HG03558 (cell line): ENCODE data around the gene RPP21.

Experiments used
- ATAC-seq: cut with Tn5 transposase; IDR thresholded peaks from one replicate; pipeline ENCODE4 v1.9.1; 2021; ENCODE audit warnings: moderate number of reproducible peaks; ENCODE audit not compliant: unreplicated experiment; ENCODE audit errors: extremely low read depth

Gene RPP21

DNA sequence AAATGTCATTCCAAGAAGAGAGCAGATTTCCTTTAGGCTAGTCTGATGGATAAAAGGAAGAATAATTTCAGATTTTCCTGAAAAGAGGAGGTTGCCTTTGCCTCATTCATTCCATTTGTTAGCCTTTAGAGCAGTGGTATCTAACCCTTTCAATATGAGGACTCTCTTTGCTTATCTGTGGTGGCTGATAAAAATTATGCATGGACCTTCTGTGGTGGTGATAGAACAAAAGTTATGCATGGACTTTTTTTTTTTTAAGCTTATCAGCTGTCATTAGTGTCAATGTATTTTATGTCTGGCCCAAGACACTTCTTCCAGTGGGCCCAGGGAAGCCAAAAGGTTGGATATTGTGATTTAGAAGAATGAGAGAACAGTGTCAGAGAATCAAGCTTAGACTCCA is 16.6 kb upstream of the RPP21 start:
- no peak for ATAC-seq

DNA sequence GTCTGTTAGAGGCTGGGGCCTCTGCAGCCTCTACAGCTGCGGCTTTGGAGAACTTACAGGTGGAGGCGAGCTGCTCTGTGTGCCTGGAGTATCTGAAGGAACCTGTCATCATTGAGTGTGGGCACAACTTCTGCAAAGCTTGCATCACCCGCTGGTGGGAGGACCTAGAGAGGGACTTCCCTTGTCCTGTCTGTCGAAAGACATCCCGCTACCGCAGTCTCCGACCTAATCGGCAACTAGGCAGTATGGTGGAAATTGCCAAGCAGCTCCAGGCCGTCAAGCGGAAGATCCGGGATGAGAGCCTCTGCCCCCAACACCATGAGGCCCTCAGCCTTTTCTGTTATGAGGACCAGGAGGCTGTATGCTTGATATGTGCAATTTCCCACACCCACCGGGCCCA is 15.6 kb upstream of the RPP21 start:
- no peak for ATAC-seq

GRCh38 chr6:30331981-30332380 is 13.0 kb upstream of the RPP21 start:
- ATAC-seq, result no peak

DNA sequence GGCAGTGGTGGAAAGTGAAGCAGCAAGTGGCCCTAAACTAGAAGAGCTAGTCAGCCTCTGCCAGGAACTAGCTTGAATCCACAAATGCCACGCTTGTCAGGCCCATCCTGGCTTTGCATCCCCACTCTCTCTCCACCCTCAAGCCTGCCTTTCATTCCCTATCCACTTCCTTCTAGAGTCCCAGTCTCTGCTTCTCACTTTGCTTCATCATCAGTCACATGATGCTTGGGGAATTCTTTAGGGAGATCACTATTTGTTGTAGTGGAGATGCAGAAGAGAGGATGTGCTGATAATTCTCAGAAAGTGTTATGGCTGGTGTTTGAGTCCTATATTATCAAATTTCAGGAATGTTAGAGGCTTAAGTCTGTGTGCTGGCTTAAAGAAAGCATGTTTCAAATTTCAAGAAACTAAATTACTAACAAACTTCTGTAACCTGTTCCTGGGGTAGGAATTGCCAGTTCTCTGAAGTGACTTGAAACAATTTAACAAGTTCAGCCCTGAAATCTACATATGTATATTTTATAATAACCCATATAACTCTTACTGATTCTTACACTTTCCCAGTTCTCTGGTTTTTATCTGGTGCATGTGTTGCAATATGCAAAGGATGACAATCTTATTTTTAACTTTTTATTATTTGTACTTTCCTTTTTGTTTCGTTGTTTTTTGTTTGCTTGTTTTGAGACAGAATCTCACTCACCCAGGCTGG is 10.7 kb upstream of the RPP21 start:
- ATAC-seq, result no peak

DNA sequence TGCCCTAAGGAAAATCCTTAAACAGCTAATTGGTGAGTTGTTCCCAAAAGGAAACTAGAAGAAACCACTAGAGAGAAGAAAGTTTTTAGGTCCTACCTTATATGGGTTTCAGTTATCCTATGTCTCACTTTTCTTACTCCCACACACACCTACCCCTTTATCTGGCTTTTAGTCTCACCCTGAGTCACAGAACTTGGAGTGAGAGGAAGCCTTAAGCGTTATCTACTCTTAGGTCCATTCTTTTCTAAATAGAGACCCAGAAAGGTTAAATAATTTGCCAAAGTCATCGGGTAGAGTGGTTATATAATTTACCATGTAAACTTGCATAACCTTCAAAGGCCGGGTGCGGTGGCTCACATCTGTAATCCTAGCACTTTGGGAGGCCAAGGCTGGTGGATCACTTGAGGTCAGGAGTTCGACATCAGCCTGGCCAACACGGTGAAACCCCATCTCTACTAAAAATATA is 4.3 kb upstream of the RPP21 start:
- no peak for ATAC-seq

GRCh38 chr6:30341218-30341617 is 3.7 kb upstream of the RPP21 start:
- no peak for ATAC-seq

GRCh38 chr6:30341728-30342127 is 3.2 kb upstream of the RPP21 start:
- ATAC-seq, result no peak

DNA sequence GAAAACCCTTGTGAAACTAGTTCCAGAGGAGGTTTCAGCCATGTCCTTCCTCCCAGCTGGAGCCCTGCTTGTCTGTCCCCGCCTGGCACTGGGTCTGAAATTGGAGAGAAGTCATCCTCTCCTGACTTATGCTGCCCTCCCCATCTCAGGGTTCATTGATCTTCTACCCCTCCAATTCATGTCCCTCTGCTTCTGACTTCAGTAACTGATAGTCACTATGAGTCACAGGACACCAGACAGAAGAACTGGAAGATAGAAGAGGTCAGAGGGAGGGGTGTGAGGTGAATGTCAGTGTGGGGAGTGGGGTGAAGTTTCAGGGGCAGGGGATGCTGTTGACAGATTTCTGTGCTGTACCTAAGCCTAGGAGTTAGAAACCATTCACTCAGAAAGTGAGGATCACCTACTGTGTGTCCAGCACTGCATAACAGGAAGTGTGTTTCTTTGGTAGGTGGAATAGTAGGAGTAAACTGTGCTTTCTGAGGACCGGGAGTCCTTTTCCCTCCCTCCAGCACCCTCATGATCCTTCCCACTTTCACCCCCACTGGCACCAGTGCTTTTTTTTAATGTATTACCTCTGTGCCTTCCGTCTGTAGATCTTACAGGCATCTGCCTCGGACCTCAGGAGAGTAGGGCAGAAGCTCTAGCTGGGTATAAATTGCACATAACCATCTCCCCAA is 627 bp upstream of the RPP21 start:
- no peak for ATAC-seq

GRCh38 chr6:30345852-30346251 is 896 bp downstream of the RPP21 start:
- no peak for ATAC-seq

DNA sequence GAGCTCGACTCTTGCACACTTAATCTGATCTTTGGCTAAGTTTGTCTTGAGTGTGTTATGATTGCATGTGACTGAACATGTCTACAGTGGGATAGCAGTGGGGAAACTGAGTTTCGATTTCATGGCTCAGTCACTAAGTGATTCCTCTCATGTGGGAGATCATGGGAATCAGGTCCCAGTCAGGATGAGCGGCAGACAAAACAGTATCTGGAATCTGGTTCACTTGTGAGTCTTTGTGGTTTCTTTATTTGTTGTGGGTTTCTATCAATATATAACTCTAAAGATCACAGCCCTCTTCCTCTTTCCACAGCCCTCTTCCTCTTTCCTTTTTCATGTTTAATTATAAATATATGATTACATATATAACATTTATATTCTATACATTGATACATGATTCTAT is 4.0 kb downstream of the RPP21 start:
- no peak for ATAC-seq

GRCh38 chr6:30349421-30350177 is 4.6 kb downstream of the RPP21 start:
- ATAC-seq, result no peak

- ATAC-seq, result no peak
Measured at GRCh38 chr6:30350524-30350923, 5.6 kb downstream of the RPP21 start.

DNA sequence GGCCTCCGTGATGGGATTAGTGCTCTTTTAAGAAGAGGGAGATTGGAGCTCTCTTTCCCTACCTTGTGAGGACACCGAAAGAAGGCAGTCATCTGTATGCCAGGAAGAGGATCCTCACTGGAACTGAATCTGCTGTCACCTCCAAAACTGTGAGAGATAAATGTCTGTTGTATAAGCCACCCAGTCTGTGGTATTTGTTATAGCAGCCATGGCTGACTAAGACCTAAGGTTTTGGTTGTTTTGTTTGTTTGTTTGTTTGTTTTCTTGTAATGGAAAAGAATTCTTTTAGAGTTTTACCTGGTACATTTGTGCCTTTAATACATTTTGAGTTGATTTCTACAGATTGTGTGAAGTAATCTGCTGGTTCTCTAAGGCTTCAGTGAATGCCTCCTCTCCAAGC is 7.6 kb downstream of the RPP21 start:
- no peak for ATAC-seq

DNA sequence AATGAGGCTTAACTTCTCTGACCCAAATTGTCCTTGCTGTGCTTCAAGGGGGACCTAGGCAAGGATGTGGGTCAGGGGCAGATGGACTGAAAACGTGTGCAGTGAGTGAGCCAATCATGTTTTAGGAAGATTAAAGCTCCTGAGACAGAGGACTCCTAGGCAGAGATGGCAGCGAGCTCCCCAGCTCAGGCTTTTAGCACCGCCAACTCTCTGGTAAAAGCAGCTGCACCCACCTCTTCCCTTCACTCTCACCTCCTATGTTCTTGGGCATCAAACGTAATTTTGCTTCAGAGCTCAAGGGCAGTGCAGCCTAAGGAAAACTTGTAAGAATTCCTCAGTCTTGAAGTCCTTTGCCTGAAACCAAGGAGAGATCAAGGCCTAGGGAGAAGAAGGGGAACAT is 10.3 kb downstream of the RPP21 start:
- ATAC-seq, result no peak

GRCh38 chr6:30356536-30356935 is 11.6 kb downstream of the RPP21 start:
- ATAC-seq, result no peak

DNA sequence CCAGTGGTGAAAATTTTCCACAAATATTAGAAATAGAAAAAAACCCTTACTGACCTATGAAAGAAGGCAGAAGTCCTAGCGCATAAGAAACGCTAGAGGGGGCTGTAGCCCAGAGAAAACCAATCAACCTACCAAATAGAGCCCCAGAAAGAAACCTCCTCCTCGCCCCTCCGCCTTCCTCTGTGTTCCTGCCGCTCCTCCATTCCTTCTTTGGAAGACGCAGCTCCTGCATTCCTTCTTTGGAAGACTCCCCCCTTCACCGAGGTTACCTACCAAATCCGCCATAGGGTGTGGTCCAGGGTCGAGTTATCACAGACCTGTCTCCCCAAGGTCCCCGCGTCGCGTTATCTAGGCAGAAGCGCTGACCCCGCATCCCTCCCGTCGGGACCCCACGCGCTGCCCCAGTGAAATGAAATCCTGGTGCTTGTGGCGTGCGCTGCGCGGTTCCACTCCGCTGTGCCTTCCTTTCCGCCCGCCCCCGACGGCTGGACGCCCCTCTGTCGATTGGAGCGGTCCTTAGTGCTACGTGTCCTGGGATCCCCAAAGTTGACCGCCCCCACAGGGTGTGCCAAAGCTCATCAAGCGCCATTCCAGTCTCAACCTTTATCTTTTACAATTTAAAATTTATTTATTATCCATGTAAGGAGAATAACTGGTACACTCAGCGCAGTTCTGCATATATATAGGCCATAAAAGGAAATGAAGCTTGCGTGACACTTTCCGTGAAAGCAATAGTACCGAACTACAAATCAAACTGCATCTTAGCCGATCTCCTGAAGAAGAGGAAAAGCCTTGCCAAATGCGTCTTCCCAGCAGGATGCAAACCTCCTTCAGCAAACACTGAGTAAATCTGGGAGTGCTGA is 13.0 kb downstream of the RPP21 start:
- no peak for ATAC-seq

DNA sequence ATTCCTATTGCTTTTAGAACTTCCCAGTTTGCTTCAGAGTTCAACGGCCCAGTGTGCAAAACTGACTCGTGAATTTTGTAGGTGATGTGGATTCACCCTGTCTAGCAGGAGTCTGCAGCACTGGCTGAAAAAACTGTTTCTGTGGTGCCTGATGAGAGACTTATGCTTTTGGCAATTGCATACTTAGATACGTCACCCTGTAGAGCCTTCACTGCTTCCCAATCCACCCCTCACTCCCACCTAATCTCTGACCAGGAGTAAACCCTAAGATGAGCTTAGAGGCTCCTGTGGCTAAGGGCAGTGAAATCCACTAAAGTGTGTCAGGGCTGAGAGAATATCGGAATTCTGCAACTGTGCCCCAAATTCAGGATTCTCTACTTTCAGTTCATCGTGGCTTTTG is 14.3 kb downstream of the RPP21 start:
- ATAC-seq, result no peak

- no peak for ATAC-seq
Measured at GRCh38 chr6:30360139-30360538, 15.2 kb downstream of the RPP21 start.

GRCh38 chr6:30361661-30362060 is 16.7 kb downstream of the RPP21 start:
- no peak for ATAC-seq

- no peak for ATAC-seq
Measured at GRCh38 chr6:30363459-30363858, 18.5 kb downstream of the RPP21 start.
